ENCODE results near the gene JMJD8.

GRCh38 chr16:667780-668518, 16.2 kb downstream of the JMJD8 start, which contains the start of gene RHOT2:
- TF ChIP-seq CTCF (IDR thresholded peaks at IDR 0.05; ENCODE audit: low read depth, low read length, missing input control), result peak; percentile 90
- TF ChIP-seq, protein P1, sequence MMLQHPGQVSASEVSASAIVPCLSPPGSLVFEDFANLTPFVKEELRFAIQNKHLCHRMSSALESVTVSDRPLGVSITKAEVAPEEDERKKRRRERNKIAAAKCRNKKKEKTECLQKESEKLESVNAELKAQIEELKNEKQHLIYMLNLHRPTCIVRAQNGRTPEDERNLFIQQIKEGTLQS (IDR thresholded peaks at IDR 0.05), result no peak
- TF ChIP-seq EGR1 (IDR thresholded peaks at IDR 0.05; ENCODE audit: low read depth in 2 of 2), result no peak
- TF ChIP-seq YY1 (IDR thresholded peaks at IDR 0.05), result peak; percentile 84
- TF ChIP-seq RXRA (IDR thresholded peaks at IDR 0.05), result no peak
- TF ChIP-seq JUND (IDR thresholded peaks at IDR 0.05), result no peak
- TF ChIP-seq, protein P2, sequence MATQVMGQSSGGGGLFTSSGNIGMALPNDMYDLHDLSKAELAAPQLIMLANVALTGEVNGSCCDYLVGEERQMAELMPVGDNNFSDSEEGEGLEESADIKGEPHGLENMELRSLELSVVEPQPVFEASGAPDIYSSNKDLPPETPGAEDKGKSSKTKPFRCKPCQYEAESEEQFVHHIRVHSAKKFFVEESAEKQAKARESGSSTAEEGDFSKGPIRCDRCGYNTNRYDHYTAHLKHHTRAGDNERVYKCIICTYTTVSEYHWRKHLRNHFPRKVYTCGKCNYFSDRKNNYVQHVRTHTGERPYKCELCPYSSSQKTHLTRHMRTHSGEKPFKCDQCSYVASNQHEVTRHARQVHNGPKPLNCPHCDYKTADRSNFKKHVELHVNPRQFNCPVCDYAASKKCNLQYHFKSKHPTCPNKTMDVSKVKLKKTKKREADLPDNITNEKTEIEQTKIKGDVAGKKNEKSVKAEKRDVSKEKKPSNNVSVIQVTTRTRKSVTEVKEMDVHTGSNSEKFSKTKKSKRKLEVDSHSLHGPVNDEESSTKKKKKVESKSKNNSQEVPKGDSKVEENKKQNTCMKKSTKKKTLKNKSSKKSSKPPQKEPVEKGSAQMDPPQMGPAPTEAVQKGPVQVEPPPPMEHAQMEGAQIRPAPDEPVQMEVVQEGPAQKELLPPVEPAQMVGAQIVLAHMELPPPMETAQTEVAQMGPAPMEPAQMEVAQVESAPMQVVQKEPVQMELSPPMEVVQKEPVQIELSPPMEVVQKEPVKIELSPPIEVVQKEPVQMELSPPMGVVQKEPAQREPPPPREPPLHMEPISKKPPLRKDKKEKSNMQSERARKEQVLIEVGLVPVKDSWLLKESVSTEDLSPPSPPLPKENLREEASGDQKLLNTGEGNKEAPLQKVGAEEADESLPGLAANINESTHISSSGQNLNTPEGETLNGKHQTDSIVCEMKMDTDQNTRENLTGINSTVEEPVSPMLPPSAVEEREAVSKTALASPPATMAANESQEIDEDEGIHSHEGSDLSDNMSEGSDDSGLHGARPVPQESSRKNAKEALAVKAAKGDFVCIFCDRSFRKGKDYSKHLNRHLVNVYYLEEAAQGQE (IDR thresholded peaks at IDR 0.05), result no peak
- no peak for TF ChIP-seq TAF1 (conservative IDR thresholded peaks at IDR 0.05)
- peak in 1 of 2 donors; percentile 69 for TF ChIP-seq RAD21 (IDR thresholded peaks at IDR 0.05)
- TF ChIP-seq, protein P3, sequence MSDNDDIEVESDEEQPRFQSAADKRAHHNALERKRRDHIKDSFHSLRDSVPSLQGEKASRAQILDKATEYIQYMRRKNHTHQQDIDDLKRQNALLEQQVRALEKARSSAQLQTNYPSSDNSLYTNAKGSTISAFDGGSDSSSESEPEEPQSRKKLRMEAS (IDR thresholded peaks at IDR 0.05), result no peak
- no peak for TF ChIP-seq FOXA1 (IDR thresholded peaks at IDR 0.05)
- TF ChIP-seq GABPA (IDR thresholded peaks at IDR 0.05 in 1 of 2, conservative IDR thresholded peaks at IDR 0.05 in 1 of 2), result peak in 1 of 2 donors; percentile 91
